Measurements from ENCODE around the gene POLR2B.
"Not testable (repeated sequence)": the region's sequence is repeated elsewhere in the genome, so short reads cannot be mapped to it uniquely, and the experiment has no call there.

Gene POLR2B

GRCh38 chr4:57041020-57041419 is 62.3 kb downstream of the POLR2B start:
- Histone ChIP-seq H3K4me3 (ENCODE audit: low read length) (no peak overlapping the region), H3K9ac (ENCODE audit: low read depth, low read length) (no peak overlapping the region), H3K36me3 (ENCODE audit: insufficient read depth, low read depth, low read length) (no peaks in the 10 kb centered on the region), H3K9me3 (ENCODE audit: insufficient read depth, low read depth, low read length) (no peaks in the 10 kb centered on the region), H3K27ac (ENCODE audit: low read length) (no peak overlapping the region), H3K4me1 (ENCODE audit: insufficient read depth, low read length) (no peaks in the 10 kb centered on the region), H3K27me3 (ENCODE audit: insufficient read depth, low read length) (no peaks in the 10 kb centered on the region)

- Histone ChIP-seq H3K9ac (ENCODE audit: low read depth, low read length) (no peak overlapping the region), H3K27ac (ENCODE audit: low read length) (no peak overlapping the region), H3K9me3 (ENCODE audit: insufficient read depth, low read depth, low read length) (no peaks in the 10 kb centered on the region), H3K27me3 (ENCODE audit: insufficient read depth, low read length) (no peaks in the 10 kb centered on the region), H3K4me3 (ENCODE audit: low read length) (no peak overlapping the region), H3K36me3 (ENCODE audit: insufficient read depth, low read depth, low read length) (no peaks in the 10 kb centered on the region), H3K4me1 (ENCODE audit: insufficient read depth, low read length) (no peaks in the 10 kb centered on the region)
Observed at GRCh38 chr4:57042711-57043169, 64.0 kb downstream of the POLR2B start.

GRCh38 chr4:57043347-57044251 is 64.9 kb downstream of the POLR2B start:
- no peaks in the 10 kb centered on the region for H3K36me3 ChIP-seq (ENCODE audit: insufficient read depth, low read depth, low read length)
- no peak overlapping the region for H3K4me3 ChIP-seq (ENCODE audit: low read length)
- H3K27me3 ChIP-seq (ENCODE audit: insufficient read depth, low read length) = no peaks in the 10 kb centered on the region
- no peaks in the 10 kb centered on the region for H3K4me1 ChIP-seq (ENCODE audit: insufficient read depth, low read length)
- no peak overlapping the region for H3K9ac ChIP-seq (ENCODE audit: low read depth, low read length)
- H3K27ac ChIP-seq (ENCODE audit: low read length) = no peak overlapping the region
- no peaks in the 10 kb centered on the region for H3K9me3 ChIP-seq (ENCODE audit: insufficient read depth, low read depth, low read length)

GRCh38 chr4:57044279-57044678 is 65.6 kb downstream of the POLR2B start:
- no peaks in the 10 kb centered on the region for H3K27me3 ChIP-seq (ENCODE audit: insufficient read depth, low read length)
- H3K9me3 ChIP-seq (ENCODE audit: insufficient read depth, low read depth, low read length) = no peaks in the 10 kb centered on the region
- no peaks in the 10 kb centered on the region for H3K36me3 ChIP-seq (ENCODE audit: insufficient read depth, low read depth, low read length)
- no peak overlapping the region for H3K27ac ChIP-seq (ENCODE audit: low read length)
- no peak overlapping the region for H3K9ac ChIP-seq (ENCODE audit: low read depth, low read length)
- H3K4me3 ChIP-seq (ENCODE audit: low read length) = no peak overlapping the region
- no peaks in the 10 kb centered on the region for H3K4me1 ChIP-seq (ENCODE audit: insufficient read depth, low read length)

GRCh38 chr4:57044996-57045395 is 66.3 kb downstream of the POLR2B start:
- Histone ChIP-seq H3K27ac (ENCODE audit: low read length) (no peak overlapping the region), H3K36me3 (ENCODE audit: insufficient read depth, low read depth, low read length) (no peaks in the 10 kb centered on the region), H3K4me1 (ENCODE audit: insufficient read depth, low read length) (no peaks in the 10 kb centered on the region)

GRCh38 chr4:57047046-57047445 is 68.3 kb downstream of the POLR2B start:
- H3K9ac ChIP-seq (ENCODE audit: low read depth, low read length); H3K27me3 ChIP-seq (ENCODE audit: insufficient read depth, low read length); H3K4me1 ChIP-seq (ENCODE audit: insufficient read depth, low read length); H3K9me3 ChIP-seq (ENCODE audit: insufficient read depth, low read depth, low read length); H3K36me3 ChIP-seq (ENCODE audit: insufficient read depth, low read depth, low read length); H3K4me3 ChIP-seq (ENCODE audit: low read length); H3K27ac ChIP-seq (ENCODE audit: low read length): not testable (repeated sequence)

More at GRCh38 chr4:57044996-57045395, 66.3 kb downstream of the POLR2B start:
- Histone ChIP-seq H3K9ac (ENCODE audit: low read depth, low read length) (no peak overlapping the region), H3K9me3 (ENCODE audit: insufficient read depth, low read depth, low read length) (no peaks in the 10 kb centered on the region), H3K4me3 (ENCODE audit: low read length) (no peak overlapping the region), H3K27me3 (ENCODE audit: insufficient read depth, low read length) (no peaks in the 10 kb centered on the region)

- H3K36me3 ChIP-seq (ENCODE audit: insufficient read depth, low read depth, low read length) = no peaks in the 10 kb centered on the region
Observed at GRCh38 chr4:57048590-57049304, 70.1 kb downstream of the POLR2B start.

GRCh38 chr4:57051095-57051494 is 72.4 kb downstream of the POLR2B start:
- no peak overlapping the region for H3K9ac ChIP-seq (ENCODE audit: low read depth, low read length)
- H3K9me3 ChIP-seq (ENCODE audit: insufficient read depth, low read depth, low read length) = no peaks in the 10 kb centered on the region
- H3K4me1 ChIP-seq (ENCODE audit: insufficient read depth, low read length) = no peaks in the 10 kb centered on the region

More at GRCh38 chr4:57048590-57049304, 70.1 kb downstream of the POLR2B start:
- Histone ChIP-seq H3K4me3 (ENCODE audit: low read length) (no peak overlapping the region), H3K4me1 (ENCODE audit: insufficient read depth, low read length) (no peaks in the 10 kb centered on the region), H3K9ac (ENCODE audit: low read depth, low read length) (no peak overlapping the region), H3K27ac (ENCODE audit: low read length) (no peak overlapping the region), H3K9me3 (ENCODE audit: insufficient read depth, low read depth, low read length) (no peaks in the 10 kb centered on the region), H3K27me3 (ENCODE audit: insufficient read depth, low read length) (no peaks in the 10 kb centered on the region)

GRCh38 chr4:57051524-57051923 is 72.8 kb downstream of the POLR2B start:
- no peak overlapping the region for H3K27ac ChIP-seq (ENCODE audit: low read length)
- H3K4me1 ChIP-seq (ENCODE audit: insufficient read depth, low read length) = no peaks in the 10 kb centered on the region
- H3K27me3 ChIP-seq (ENCODE audit: insufficient read depth, low read length) = no peaks in the 10 kb centered on the region
- H3K36me3 ChIP-seq (ENCODE audit: insufficient read depth, low read depth, low read length) = no peaks in the 10 kb centered on the region
- H3K9ac ChIP-seq (ENCODE audit: low read depth, low read length) = no peak overlapping the region
- no peak overlapping the region for H3K4me3 ChIP-seq (ENCODE audit: low read length)
- no peaks in the 10 kb centered on the region for H3K9me3 ChIP-seq (ENCODE audit: insufficient read depth, low read depth, low read length)

More at GRCh38 chr4:57051095-57051494, 72.4 kb downstream of the POLR2B start:
- no peaks in the 10 kb centered on the region for H3K36me3 ChIP-seq (ENCODE audit: insufficient read depth, low read depth, low read length)
- H3K27me3 ChIP-seq (ENCODE audit: insufficient read depth, low read length) = no peaks in the 10 kb centered on the region
- no peak overlapping the region for H3K27ac ChIP-seq (ENCODE audit: low read length)
- H3K4me3 ChIP-seq (ENCODE audit: low read length) = no peak overlapping the region

GRCh38 chr4:57053508-57053907 is 74.8 kb downstream of the POLR2B start:
- Histone ChIP-seq H3K9me3 (ENCODE audit: insufficient read depth, low read depth, low read length) (no peaks in the 10 kb centered on the region), H3K4me3 (ENCODE audit: low read length) (no peak overlapping the region), H3K27me3 (ENCODE audit: insufficient read depth, low read length) (no peaks in the 10 kb centered on the region), H3K27ac (ENCODE audit: low read length) (no peak overlapping the region), H3K4me1 (ENCODE audit: insufficient read depth, low read length) (no peaks in the 10 kb centered on the region), H3K36me3 (ENCODE audit: insufficient read depth, low read depth, low read length) (no peaks in the 10 kb centered on the region), H3K9ac (ENCODE audit: low read depth, low read length) (no peak overlapping the region)

- H3K4me1 ChIP-seq (ENCODE audit: insufficient read depth, low read length) = no peaks in the 10 kb centered on the region
- H3K4me3 ChIP-seq (ENCODE audit: low read length) = no peak overlapping the region
- no peak overlapping the region for H3K27ac ChIP-seq (ENCODE audit: low read length)
- no peaks in the 10 kb centered on the region for H3K36me3 ChIP-seq (ENCODE audit: insufficient read depth, low read depth, low read length)
- no peaks in the 10 kb centered on the region for H3K9me3 ChIP-seq (ENCODE audit: insufficient read depth, low read depth, low read length)
- no peak overlapping the region for H3K9ac ChIP-seq (ENCODE audit: low read depth, low read length)
- H3K27me3 ChIP-seq (ENCODE audit: insufficient read depth, low read length) = no peaks in the 10 kb centered on the region
Observed at GRCh38 chr4:57055886-57056285, 77.2 kb downstream of the POLR2B start.

All from iPS-20b (cell line).